HG03159 (cell line): ENCODE measurements around the gene FOXI1.

Source experiments
- ATAC-seq: cut with Tn5 transposase; IDR thresholded peaks from one replicate; pipeline ENCODE4 v1.9.1; 2021; ENCODE audit warnings: mild to moderate bottlenecking, moderate library complexity; ENCODE audit not compliant: unreplicated experiment

Gene FOXI1

DNA sequence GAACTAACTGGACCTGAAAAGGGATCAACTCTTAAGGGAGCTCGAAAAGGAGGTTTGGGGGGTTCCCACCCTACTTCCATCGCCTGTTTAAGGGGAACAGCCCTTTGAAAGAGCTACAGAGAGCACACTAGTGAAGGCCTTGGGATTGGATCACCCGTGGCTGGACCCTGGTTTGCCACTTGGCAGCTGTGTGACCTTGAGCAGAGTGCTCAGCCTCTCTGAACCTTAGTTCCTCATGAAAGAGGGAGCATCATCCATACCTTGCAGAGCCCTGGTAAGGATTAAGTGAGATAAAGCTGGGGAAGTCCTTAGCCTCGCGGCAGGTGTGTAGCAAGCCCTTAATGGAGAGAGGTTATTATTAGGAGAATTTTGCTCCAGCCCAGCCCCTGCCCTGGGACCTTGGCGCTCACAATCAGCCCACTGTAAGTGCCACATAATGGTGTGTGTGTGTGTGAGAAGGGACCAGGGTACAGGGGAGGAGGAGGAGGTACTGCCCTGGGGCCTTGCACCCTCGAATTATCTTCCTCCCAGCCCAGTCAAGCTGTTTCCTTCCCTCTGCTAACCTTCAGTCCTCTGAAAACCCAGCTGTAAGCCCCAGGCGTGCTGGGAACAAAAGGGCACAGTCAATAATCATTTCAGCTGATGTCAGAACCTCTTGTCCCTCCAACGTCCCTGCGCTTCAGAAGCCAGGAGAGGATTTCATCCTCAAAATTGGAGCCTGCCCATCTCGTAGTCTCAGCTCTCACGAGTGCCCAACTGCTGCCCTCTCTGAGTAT is 42.9 kb downstream of the FOXI1 start:
- no peak for ATAC-seq

GRCh38 chr5:170149206-170149515 is 43.5 kb downstream of the FOXI1 start:
- ATAC-seq: no peak

DNA sequence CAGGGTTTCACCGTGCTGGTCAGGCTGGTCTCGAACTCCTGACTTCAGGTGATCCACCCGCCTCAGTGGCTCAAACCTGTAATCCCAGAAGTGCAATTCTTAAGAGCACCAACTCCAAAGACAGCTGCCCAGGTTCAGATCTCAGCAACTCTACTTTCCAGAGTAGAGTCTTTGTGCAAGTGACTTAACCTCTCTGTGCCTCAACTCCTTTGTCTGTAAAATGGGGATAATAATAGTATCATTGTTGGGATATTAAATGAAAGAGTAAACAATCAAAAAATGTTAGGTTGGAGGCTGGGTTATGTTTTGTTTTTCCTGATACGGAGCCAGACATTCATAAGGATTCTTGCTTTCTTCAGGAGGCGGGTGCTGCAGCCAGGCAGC is 45.0 kb downstream of the FOXI1 start:
- no peak for ATAC-seq

DNA sequence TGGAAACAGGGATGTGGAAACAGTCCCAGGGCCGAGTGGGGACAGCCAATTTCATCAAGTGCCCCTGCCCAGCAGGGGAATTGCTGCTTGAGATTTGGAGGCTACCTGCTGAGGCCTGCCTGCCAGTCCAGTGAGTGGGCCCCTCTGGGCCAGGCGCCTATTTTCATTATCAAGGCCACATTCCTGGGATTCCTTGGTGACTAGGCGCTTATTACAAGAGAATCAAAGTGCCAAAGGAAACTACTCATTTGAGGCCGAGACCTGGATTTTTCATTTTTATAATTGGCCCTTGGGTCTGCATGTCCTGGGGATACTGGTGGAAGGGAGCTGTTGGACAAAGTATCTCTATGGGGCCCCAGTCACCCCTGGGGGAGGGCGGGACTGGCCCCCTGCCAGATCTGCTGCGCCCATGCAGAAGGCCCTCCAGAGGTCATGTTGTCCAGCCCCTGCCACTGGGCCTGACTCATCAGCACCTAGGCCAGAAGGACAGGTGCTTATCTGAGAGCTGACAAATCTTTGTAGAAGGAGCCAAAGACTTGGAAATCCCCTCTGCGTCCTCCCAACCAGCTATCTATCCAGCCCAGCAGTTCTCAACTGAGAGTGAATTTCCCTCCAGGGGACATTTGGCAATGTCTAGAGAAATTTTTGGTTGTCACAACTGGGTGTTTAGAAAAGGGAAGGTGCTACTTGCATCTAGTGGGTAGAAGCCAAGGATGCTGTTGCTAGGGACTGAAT is 45.6 kb downstream of the FOXI1 start:
- ATAC-seq: no peak

DNA sequence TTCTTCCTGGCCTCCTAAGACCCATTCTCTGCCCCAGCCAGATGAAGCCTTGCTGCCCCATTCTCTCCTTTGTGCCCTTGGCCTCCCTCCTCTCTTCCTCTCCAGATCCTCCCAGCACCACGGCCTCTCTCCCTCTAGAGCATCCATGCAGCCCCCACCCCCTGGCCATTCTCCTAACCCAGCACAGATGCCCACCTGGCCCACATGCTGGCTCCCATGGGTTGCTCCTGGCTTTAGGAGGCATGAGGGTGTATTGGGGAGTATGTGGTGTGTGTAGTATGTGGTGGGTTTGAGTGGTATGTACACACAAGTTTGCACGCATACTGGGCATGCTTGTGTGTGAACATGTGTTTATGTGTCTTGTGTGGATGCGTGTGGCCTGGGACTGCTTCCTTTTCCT is 47.1 kb downstream of the FOXI1 start:
- ATAC-seq: no peak

DNA sequence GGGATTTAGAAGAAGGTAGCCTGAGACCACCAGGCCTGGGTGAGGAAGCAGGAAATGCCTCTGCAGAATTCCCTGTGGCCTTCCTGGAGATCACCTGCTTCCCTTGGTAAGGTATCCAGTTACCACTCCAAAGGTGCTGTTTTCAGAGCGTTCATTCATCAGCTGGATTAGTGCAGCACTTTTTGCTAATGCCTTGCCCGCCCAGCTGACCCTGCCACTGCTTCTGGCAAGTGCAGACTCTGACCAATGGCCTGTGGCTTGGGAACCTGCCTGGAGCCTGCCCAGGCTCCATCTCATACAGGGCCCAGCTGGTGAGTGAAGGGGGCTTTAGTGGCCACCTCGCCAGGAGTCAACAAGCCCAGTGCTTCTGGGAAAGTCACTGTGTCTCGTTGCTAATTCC is 48.6 kb downstream of the FOXI1 start:
- no peak for ATAC-seq

DNA sequence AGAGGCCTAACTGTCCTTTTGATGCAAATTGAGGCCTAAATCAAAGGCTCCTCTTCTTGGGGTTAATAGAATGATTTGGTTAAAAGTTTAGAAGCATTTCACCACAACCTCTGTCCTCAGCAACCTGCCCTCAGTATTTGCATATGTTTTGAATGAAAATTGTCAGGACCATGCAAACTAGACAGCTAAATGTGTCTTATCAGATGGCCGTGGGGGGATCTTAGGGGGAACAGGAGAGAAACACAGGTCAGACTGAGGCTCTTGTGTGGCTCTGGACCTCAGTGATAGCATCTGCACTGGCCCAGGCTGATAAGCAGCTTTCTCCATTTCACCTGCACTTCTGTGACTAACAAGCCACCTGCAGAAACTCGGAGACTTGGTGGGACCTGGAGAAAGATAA is 49.0 kb downstream of the FOXI1 start:
- ATAC-seq: peak; percentile 70

DNA sequence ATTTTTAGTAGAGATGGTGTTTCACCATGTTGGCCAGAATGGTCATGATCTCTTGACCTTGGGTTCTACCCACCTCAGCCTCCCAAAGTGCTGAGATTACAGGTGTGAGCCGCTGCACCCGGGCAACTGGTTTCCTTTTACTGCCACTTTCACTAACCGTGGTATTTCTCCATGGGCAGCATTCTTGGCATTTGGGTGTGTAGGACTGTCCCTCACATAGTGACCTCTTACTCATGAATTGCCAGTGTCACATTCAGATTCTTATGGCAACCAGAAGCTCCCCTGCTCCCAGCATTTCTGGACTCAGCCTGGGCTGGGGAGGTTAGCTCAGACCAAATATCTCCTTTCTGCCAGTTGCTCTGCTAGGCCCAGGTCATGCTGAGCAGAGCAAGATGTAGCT is 50.1 kb downstream of the FOXI1 start:
- no peak for ATAC-seq

DNA sequence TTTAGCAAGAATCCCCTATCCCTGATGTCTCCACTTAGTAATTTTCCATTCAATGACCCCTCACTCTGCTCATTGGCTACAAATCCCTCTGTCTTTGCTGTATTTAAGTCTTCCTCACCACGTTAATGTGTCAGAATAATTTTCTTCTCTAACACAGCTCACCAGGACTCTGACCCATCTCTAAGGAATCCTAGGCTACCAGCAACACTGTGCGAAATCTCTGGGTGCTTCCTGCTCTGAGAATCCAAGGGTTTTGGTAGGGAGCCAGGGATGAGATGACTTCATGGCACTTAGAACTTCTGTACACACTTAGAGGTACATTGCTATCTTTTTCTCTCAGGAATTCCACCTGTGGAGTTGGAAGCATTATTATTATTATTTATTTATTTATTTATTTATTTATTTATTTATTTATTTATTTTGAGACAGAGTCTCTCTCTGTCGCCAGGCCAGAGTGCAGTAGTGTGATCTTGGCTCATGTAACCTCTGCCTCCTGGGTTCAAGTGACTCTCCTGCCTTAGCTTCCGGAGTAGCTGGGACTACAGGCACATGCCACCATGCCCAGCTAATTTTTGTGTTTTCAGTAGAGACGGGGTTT is 53.5 kb downstream of the FOXI1 start:
- ATAC-seq: no peak
